Esophagus muscularis mucosa (tissue), 4 donors: Measurements from ENCODE around the gene EHD1.

Source experiments
- CTCF ChIP-seq, 3 experiments: fragments of 200-600 bp in 2 of 3; fragments of 450-650 bp in 1 of 3; sonication (generic) in 2 of 3; IDR thresholded peaks; one replicate each; pipeline ENCODE4 v1.5.1; 2017 to 2019; ENCODE audit warnings: antibody characterized with exemption in 3 of 3, mild to moderate bottlenecking in 2 of 3, moderate library complexity in 1 of 3
- EP300 ChIP-seq: sonication (generic); formaldehyde crosslinking; IDR thresholded peaks from one replicate; pipeline ENCODE4 v1.6.1; 2017; ENCODE audit warnings: antibody characterized with exemption
- POLR2A ChIP-seq: fragments of 450-650 bp; IDR thresholded peaks from one replicate; pipeline ENCODE4 v1.6.1; 2017; ENCODE audit warnings: antibody characterized with exemption, moderate library complexity, mild to moderate bottlenecking, low read depth
- POLR2AphosphoS5 ChIP-seq, 2 donors: sonication (generic); formaldehyde crosslinking; IDR thresholded peaks; one replicate each; pipeline ENCODE4 v1.6.1; 2017; ENCODE audit warnings: antibody characterized with exemption in 2 of 2

- TF ChIP-seq POLR2A (no peak), CTCF (IDR thresholded peaks at IDR 0.05) (no peak), EP300 (no peak), POLR2AphosphoS5 (IDR thresholded peaks at IDR 0.05) (no peak)
Measured at GRCh38 chr11:64877390-64878222, 815 bp downstream of the EHD1 start.
